GM18526 (cell line): ENCODE measurements around the gene CDKN1B.

Experiments
- POLR2A ChIP-seq: IDR thresholded peaks from 3 replicates; pipeline ENCODE4 v1.6.1; 2011; ENCODE audit not compliant: insufficient read length; ENCODE audit errors: extremely low read depth

Gene CDKN1B

DNA sequence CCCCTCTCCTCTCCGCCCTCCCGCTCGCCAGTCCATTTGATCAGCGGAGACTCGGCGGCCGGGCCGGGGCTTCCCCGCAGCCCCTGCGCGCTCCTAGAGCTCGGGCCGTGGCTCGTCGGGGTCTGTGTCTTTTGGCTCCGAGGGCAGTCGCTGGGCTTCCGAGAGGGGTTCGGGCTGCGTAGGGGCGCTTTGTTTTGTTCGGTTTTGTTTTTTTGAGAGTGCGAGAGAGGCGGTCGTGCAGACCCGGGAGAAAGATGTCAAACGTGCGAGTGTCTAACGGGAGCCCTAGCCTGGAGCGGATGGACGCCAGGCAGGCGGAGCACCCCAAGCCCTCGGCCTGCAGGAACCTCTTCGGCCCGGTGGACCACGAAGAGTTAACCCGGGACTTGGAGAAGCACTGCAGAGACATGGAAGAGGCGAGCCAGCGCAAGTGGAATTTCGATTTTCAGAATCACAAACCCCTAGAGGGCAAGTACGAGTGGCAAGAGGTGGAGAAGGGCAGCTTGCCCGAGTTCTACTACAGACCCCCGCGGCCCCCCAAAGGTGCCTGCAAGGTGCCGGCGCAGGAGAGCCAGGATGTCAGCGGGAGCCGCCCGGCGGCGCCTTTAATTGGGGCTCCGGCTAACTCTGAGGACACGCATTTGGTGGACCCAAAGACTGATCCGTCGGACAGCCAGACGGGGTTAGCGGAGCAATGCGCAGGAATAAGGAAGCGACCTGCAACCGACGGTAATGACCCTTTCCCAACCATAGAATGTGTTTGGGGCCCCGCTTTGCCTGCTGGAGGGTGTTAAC is 615 bp downstream of the CDKN1B start:
- TF ChIP-seq POLR2A, result peak; percentile 10

DNA sequence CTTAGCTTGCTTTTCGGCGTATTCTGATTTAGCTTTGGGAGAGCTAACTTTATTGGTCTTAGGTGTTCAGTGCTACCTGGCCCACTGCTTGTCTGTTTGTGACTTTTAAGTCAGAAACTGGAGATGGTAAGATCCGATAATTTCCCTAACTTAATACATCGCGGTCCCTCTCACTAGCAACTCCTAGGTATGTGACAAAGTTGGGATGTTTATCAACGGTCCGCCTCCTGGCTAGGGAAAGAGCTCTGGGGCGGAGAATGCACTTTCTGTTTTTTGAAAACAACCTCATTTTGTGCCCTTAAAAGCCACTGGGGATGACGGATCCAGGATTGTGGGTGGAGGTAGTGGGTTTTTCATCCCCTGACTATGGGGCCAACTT is 1.2 kb downstream of the CDKN1B start:
- no peak for TF ChIP-seq POLR2A

DNA sequence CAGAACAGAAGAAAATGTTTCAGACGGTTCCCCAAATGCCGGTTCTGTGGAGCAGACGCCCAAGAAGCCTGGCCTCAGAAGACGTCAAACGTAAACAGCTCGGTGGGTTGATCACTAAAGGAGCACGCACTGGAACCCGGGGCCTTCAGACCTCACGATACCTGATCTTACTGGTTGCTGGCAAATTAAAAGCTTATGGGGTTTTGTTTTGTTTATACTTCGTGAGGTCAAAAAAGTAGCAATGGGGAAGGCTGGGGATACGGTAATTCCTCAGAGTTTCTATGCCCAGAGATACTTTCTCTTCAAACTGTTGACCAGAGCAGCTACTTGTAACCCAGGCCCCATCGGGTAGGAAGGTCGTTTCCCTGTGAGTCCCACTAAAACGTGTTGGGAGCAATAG is 1.7 kb downstream of the CDKN1B start:
- peak; percentile 12 for TF ChIP-seq POLR2A

DNA sequence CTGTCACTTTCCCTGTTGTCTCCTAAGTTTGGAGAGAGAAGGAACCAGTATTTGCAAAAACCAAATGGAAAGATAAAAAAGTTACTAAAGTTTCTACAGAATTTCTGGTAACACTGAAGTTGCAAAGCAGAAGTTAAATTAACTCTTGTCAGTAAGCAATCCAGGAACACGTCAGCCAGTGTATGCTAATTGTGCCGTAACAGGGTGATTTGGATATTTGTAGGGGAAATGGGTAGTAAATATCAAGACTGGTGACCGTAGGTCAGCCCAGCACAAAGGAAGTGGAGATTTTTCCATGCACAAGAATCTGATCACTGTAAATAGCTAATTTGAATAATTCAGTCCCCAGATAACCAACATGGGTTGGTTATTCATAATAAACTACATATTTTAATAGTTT is 2.3 kb downstream of the CDKN1B start:
- TF ChIP-seq POLR2A, result no peak

DNA sequence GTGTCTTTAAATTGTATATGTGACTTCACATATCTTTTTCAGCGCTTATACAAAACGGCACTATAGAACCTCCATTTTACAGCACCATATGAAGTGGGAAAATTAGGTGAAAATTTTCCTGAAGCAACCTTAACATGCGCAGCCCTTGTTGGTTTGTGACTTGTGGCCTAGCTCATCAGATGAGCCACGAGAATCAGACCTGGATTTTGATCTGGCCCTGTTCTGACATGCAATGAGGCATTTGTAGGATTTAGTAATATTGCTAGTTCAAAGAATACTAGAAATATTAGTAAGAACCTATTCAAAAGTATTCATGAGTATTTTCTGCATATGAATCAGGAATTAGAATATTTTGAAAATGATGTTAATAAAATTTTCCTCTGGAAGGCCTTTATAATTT is 2.9 kb downstream of the CDKN1B start:
- TF ChIP-seq POLR2A, result no peak

DNA sequence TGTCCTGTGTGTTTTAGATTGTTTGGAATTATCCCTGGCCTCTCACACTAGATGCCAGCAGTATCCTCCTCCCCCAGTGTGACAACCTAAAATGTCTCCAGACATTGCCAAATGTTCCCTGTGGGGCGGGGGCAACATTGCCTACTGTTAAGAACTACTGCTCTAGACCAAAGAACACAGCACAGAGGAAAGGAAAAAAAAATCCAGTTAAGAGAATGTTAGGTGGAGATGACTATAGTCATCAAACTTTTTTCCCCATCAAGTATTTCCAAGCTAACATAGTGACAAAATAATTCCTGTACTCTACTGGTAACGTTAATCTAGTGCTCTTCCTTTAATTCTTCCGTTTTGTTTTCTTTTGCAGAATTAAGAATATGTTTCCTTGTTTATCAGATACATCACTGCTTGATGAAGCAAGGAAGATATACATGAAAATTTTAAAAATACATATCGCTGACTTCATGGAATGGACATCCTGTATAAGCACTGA is 3.5 kb downstream of the CDKN1B start:
- no peak for TF ChIP-seq POLR2A

DNA sequence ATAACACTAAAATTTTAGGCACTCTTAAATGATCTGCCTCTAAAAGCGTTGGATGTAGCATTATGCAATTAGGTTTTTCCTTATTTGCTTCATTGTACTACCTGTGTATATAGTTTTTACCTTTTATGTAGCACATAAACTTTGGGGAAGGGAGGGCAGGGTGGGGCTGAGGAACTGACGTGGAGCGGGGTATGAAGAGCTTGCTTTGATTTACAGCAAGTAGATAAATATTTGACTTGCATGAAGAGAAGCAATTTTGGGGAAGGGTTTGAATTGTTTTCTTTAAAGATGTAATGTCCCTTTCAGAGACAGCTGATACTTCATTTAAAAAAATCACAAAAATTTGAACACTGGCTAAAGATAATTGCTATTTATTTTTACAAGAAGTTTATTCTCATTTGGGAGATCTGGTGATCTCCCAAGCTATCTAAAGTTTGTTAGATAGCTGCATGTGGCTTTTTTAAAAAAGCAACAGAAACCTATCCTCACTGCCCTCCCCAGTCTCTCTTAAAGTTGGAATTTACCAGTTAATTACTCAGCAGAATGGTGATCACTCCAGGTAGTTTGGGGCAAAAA is 4.1 kb downstream of the CDKN1B start:
- TF ChIP-seq POLR2A, result no peak

DNA sequence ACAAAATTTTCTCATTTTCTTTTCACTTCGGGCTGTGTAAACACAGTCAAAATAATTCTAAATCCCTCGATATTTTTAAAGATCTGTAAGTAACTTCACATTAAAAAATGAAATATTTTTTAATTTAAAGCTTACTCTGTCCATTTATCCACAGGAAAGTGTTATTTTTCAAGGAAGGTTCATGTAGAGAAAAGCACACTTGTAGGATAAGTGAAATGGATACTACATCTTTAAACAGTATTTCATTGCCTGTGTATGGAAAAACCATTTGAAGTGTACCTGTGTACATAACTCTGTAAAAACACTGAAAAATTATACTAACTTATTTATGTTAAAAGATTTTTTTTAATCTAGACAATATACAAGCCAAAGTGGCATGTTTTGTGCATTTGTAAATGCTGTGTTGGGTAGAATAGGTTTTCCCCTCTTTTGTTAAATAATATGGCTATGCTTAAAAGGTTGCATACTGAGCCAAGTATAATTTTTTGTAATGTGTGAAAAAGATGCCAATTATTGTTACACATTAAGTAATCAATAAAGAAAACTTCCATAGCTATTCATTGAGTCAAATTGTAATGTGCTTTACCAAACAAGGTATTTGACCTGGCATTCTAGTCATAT is 4.8 kb downstream of the CDKN1B start:
- no peak for TF ChIP-seq POLR2A

DNA sequence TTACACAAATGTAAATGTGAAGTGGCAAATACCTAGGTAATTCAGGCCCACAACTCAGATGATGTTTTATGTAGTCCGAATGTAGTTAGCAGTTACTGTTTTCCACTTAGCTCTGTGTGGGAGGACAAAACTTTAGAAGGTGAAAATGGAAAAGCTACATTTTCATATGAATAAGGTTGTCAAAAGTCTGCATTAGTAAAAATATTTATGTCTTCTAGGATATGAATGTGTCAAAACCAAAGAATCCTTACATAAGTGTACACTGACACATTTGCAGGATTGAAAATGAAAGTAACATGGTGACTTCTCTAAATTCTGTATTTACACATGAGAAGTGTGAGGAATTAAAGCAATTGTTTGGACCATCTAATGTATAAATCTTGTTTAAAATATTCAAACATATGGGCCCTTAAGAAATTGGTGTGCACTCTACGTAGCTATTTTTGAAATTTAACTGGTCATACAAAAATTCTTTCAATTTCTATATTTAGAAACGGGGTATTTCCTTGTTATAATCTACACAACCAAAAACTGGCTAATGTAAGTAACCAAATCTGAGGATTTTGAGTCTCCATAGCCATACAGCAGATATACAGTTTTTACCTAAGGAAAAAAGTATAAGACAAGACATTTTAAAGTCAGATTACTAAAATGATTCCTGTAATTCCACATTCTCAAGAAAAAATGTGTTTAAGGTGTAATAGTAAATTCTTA is 5.4 kb downstream of the CDKN1B start:
- no peak for TF ChIP-seq POLR2A

DNA sequence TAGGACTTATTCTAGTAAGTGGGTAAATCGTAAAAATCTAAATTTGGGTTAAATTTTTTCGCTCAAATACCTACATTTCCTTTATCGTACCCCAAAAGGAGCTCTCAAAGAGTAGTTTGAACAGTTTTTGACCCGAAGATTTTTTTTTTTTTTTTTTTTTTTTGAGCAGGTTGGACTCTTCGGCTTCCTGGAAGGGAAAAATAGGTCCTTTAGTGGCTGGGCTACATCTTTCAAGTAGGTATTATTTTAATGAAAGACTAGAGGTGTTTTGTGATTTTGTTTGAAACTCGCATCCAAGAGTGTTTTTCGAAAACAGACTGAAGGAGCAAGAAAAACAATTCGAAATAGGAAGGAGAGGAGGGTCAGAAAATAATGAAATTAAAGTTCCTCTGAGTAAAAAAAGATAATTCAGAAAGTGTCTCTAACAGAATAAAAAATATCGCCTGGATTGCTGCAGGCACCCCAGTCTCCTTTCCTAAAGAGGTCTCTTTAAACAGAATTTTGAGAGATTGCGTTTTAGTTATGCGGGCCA is 6.0 kb downstream of the CDKN1B start:
- no peak for TF ChIP-seq POLR2A

DNA sequence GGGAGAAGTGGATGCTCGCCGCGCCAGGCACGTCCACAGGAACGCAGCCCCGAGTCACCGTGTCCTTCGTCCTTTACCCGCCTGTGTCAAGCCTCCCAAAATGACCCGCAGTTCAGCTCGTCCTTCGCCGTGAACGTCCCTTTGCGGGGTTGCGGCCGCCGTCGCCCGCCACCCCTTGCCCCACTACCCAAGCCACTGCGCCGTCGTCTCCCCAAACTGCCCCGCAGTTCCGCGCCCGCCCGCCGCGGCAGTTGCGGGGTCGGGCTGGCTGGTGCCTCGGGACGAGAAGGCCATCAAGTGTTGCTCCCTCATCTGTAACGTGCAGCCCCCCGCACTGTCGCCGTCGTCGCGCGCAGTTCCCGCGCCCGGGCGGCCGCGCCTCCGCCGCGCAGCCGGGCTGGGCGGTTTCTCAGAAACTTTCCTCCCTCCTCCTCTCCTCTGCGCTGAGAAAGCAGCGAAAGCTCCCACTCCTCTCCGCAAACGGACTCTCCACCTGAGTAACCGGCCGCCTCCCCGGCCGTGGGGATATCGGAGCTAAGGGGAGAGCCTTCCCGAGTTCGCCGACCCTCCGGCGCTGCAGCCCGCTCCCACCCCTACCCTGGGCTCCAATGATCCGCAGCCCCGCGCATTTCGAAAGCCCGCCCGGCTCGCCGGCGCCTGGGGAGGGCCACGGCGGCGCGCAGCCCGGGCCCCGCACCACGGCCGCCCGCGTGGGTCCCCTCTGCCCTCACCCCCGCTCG is 6.7 kb downstream of the CDKN1B start:
- TF ChIP-seq POLR2A, result no peak

DNA sequence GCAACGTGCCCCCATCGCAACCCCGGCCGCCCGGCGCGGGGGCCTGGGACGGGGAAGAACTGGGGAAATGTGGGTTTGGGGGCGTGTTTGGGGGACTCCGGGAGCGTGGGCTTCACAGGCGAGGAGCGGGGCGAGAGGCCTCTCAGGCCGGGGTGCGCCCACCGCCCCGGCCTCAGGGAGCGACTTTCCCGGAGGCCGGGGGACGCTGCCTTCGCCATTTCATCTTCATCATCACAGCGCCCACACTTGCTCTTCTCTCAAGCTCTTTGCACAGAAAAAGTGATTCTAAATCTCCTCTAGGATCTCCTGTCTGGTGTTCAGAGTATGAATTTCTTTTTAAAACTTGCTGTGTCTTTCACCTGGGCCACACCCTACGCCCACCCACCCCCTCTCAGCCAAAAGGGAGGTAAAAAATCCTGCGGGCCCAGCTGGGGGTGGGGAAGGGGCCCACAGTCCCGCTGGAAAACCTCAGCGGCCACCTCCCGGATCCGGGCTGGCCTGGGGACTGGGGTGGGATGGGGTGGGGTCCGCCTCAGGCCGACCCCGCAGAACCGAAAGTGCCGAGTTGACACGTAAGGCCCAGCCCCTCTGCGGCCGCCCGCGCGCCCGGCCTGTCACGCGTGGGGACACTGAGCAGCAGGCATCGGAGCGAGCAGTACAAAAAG is 7.4 kb downstream of the CDKN1B start:
- no peak for TF ChIP-seq POLR2A

DNA sequence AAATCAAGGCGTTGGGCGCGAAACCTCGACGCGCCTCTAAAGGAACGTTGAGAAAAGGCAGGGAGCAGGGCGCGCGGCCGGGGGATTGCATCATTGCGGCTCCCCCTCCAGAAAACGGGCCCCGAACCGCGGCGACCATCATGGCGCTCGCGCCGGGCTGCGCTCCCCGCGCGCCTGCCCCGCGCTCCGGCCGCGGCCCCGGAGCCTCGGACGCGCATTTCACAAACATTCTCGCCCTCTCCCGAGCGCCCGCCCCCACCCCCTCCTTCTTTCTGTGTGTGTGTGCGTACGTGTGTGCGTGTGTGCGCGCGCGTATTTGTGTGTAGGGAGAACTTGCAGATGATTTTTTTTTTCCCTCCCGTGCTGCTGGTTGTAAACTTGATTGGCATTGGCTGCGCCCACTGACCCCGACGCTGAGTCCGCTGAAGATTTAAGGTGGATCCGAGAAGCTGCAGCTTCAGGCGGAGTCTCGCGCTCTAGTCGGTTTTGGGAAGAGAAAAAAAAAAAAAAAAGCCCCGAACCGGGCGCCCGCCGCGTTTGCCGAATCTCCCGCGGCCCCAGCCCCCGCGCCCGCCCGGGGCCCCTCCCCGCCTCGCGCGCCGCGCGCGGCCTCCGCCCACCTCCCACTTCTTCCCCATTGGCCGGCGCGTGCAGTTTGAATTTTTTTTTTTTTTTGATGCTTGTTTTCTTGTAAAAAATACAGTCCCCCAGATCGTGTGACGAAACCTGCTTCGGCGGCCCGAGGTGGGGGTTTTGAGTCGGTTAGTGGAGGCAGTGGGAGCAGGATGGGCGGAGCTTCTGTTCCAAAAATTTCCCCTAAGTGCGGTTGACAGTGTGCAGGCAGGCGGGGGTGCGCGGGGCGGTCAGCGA is 8.2 kb downstream of the CDKN1B start:
- peak; percentile 74 for TF ChIP-seq POLR2A
